ENCODE measurements around the gene LYZL4.

The LYZL4 gene
- 0 to 0.07 (median 0) reads per million in 18 experiments for total RNA-seq

- DNase-seq, result no peak
Measured at GRCh38 chr3:42410370-42411131, at the start of gene LYZL4. Gene LYZL4 (minus strand): TSS chr3:42410610. CDS start chr3:42407251, 3,359 bp downstream.

DNA sequence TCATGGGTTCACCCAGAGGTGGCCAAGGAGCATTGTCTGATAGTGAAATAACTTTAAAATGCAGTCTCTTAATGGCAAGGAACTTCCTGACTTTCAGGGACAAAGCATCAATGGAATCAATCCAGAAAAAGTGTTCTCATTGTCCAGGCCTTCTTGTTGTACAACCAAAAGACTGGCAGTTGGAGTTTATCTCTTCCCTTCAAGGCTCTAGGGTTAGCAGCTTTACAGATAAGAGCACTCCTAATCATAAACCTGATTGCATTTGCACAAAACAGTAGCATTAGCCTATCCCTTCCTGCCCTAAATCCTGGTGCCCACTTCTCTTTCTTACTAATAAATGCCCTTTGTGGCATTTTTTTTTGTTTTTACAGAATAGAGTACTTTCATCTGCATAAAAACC, 48.7 kb upstream of the LYZL4 start:
- DNase-seq, result no peak

DNA sequence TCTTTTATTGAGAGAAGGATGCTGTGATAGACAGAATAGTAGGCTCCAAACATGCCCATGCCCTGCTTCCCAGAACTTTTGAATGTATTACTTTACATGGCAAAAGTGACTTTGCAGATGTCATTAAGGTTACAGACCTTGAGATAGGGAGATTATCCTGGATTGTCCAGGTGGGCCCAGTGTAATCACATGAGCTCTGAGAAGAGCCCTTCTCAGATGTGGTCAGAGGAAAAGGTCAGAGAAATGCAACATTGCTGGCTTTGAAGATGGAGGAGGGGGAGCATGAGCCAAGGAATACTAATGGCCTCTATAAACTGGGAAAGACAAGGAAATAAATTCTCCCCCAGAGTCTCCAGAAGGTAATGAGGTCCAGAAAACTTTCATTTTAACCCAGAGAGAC, 45.8 kb upstream of the LYZL4 start:
- no peak for DNase-seq

DNA sequence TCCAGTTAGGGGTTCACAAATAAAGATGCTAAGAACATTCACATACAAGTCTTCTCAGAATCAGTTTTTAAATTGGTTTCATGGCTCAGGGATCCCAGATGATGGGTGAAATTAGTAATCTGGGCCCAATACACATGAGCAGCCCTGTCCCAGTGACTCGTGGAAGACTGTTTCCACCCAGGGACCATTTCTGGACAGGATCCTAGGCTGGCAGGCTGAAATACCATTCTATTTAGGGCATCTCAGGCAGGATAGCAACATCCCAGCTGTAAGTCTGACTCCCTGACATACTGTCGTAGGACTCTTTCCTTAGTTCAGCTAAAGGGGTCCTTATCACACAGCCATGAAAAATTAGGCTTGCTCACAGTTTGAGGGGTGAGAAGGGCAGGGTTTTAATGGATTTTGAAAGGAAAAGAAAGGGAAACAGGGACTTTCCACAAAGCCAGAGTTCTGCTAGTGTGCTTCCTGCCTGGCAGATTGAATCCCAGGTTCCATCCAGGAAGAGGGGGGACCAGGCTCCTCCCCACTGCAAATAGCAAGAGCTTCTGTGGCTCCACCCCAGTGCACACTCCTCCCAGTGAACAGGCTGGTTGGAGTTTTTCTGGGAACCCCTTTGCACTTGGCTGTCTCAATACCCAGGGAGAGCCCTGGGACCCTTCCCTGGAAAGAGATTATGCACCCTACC, 41.3 kb upstream of the LYZL4 start:
- no peak for DNase-seq

DNA sequence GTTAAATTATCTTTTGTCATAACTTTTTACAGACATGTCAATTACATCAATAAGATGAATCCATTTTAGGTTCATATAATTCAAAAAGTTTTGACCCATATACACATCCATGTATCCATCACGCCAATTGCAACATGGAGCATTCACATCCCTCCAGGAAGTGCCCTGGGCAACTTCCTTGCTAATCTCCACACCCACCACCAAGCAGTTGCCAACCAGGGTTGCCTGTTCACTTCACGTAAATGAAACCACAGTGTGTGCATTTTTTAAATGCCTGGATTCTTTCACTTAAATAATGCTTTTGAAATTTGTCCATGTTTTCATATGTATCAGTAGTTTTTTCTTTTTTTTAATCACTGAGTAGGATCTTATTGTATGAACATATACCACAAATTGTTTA, 40.7 kb upstream of the LYZL4 start:
- DNase-seq, result peak in 1 of 2 donors; percentile 10

- DNase-seq, result no peak
Measured at GRCh38 chr3:42450567-42450966, 40.2 kb upstream of the LYZL4 start.

- no peak for DNase-seq
Measured at GRCh38 chr3:42447481-42447880, 37.1 kb upstream of the LYZL4 start.

- no peak for DNase-seq
Measured at GRCh38 chr3:42446111-42447050, 36.0 kb upstream of the LYZL4 start.

DNA sequence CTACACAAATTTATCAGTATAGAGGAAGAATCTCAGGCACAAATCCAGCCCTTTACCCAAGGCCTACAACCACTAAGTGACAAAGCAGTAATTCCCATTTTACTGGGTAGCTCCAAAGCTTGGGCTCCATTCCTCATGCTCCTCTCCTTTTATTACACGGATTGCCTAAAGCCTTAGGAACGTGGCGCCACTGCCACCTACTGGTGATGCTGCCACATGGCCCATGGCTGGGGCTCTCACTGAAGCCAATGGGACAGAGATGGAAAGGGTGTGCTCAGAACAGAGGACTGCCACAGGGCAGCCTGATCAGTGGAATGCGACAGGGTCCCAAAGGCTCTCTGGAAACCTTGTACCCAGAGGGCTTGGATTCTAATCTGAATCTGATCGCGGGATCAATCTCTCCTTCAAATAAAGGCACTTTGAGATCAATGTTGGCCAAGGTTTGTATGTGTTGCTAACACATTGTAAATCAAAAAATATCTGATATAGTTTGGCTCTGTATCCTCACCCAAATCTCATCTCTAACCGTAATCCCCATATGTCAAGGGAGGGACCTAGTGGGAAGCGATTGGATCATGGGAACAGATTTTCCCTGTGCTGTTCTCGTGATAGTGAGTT, 33.5 kb upstream of the LYZL4 start:
- peak; percentile 82 to 85 for DNase-seq

DNA sequence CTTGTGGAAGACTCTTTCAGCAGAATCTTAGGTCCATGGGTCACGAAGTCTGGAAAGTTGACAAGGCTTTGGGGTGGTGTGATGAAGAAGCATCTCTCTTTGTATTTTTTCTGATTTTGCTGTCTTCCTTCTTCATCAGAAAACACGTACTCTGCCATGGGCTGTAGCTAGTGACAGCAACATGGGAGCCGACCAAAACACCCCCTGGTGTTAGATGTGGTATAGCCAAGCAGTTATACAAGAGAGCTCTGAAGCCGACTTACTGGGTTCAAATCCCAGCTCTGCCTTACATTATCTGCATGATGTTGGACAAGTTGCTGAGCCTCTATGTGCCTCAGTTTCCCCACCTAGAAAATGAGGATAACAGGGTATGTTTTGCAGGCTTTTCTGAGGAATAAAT, 32.9 kb upstream of the LYZL4 start:
- DNase-seq, result no peak

- DNase-seq, result no peak
Measured at GRCh38 chr3:42442640-42443039, 32.2 kb upstream of the LYZL4 start.

DNA sequence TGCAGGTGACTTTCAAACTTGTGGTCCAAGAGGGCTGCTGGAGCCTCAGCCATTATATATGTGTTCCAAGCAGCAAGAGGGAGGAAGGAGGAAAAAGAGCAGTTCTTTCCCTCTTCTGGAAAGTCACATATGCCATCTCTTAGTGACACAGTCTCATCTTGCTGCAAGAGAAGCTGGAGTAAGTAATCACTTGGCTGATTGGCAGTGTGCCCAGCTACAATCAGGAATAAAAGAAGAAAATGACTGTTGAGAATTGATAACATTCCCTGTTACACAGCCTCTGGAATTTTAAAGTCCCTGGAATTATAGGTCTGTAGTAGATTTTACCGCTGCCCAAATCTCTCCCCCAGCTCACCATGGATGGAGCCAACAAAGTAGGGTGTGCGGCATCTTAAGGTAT, 31.4 kb upstream of the LYZL4 start:
- no peak for DNase-seq

DNA sequence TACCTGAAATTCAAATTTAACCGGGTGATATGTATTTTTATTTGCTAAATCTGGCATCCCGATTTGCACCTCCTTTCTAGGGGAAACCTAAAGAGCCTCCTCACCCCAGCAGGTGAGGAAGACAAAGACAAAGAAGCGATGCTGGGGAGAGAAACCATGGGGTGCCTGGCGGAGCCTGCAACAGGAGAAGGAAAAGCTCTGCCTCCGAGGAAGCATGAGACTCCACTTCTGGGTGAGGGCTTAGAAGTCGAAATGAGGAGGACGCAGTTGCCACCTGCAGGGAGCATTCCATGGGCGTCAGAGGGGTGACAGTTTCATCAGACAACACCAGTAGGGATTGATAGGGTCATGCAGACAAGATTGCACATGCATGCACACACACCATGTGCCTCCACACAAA, 30.5 kb upstream of the LYZL4 start:
- DNase-seq, result no peak

DNA sequence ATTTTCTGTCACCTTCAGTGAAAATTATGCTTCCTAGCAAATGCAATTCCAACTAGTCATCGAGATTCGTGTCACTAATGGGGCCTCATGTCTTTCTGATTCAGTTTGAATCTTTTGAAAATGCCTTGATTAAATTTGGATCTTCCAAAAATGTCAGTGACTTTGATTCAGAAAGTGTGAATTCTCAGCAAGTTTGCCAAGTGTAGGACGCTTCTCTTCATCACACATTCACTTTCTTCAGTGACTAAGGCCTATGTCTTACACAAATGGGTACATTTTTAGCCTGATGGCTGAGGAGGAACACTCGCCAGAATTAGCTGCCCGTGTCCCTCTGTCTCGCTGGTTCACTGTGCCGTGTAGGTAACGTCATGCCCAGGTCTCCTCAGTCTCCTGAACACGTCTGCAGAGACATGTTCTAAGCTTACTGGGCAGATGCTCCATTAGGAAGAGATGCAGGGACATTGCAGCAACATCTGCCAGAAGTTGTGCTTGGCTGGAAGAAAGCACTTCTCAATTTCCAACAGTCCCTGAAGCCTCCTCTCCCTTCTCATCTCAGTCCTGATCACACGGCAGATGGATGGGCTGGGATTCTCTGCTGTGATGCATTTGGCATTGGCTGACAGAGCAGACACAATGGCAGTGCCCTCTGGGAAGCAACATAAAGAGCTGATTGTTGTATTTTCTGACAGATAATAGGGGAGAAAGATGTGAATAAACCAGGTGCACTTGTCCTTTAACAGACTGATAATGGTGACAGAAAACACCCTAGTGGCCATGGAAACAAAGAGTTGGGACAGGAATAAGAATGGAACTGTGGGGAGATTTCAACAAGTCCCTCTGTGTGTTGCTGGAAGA, 29.1 kb upstream of the LYZL4 start:
- DNase-seq, result no peak

DNA sequence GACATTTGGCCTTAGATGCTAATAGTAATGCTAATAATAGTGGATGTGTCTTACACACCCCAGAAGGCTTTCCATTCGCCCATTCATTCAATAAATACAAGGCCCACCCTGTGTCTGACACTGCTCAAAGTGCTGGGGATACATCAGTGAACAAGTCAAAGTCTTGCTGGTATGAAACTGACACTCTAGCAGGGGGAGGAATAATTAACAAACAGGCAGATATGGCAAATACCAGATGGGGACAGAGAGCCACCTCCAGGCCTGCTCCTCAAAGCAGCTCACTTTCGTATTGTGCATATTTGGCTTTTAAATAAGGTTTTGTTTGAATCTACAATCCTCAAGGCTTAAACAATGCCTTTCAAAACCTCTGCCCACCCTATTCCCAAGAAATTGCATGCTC, 28.3 kb upstream of the LYZL4 start:
- DNase-seq, result no peak

DNA sequence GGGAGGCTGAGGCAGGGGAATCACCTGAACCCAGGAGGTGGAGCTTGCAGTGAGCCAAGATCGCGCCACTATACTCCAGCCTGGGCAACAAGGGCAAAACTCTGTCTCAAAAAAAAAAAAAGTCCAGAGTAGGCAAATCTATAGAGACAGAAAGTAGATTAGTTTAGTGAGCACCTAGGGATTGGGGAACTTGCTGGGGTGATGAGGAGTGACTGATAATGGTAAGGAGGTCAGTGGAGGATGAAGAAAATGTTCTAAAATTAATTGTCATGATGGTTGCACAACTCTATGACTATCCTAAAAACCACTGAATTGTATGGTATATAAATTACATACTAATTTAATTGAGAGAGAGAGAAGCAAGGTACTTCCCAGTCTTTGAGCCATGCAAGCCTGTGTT, 27.8 kb upstream of the LYZL4 start:
- DNase-seq, result no peak

DNA sequence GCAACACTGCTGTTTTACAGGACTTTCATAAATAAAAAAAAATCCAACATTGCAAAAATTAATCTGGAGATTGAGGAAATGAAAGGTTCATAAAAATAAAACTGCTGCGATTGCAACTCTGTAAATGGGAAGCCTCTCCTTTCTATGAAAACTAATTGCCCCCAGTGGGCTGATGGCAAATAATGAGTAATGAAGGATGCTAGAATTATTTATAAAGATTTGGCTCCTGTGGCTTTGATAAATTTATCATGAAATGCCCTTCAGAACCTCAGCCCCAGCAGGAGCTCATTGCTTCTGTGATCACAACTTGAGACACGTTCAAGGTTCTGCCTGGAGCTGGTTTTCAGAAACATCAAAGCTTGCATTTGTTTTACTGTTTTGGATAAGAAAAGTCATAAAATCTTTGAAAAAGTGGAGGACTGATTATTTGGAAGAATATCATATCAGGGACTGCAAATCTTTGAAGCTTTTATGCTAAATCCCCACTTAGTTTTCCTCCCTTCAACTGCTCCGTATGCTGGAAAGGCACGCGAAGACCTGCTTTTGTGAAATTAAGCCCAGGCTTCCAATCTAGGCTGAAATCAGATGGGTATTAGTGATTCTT, 24.5 kb upstream of the LYZL4 start:
- no peak for DNase-seq

DNA sequence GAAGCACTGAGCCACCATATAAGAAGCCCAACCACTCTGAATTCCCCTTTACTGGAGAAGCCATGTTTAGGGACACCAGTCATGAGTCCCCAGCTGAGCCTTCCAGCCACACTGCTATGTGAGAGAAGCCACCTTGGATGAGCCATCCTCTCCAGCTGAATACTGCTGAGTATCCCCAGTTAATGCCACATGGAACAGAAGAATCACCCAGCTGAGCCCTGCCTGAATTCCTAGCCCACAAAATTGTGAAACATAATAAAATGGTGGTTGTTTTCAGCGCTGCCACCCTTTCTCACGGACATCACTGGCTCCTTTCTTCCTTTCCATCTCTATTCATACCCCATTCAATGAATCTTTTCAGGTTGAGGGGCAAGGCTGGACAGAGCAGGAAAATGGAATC, 22.1 kb upstream of the LYZL4 start:
- DNase-seq, result no peak

GRCh38 chr3:42430781-42431532, 20.5 kb upstream of the LYZL4 start:
- DNase-seq, result no peak

DNA sequence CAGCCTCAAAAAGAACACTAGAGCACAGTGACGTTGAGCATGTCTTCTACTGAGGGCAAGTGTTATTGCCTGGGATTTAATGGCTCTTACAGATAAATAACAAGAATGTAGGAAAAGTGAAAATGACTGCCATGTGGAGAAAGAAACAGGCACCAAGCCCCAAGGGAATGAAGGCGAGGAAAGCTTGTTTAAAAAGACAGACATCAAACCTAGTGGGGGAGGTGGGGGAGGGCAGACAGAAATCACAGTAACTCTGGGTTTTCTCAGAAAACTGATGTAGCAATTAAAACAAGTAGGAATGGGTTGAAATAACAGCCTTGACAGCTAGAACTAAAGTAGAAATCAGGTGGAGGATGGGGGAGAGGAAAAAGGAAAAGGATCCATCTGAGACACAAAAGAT, 18.4 kb upstream of the LYZL4 start:
- no peak for DNase-seq
